Spleen (tissue), 7 donors: Measurements from ENCODE around the gene RSPH3.

Source experiments
- POLR2A ChIP-seq, 3 donors: fragments of 450-650 bp; IDR thresholded peaks; one replicate each; pipeline ENCODE4 v1.5.1; 2017; ENCODE audit warnings: antibody characterized with exemption in 3 of 3, mild to moderate bottlenecking in 1 of 3
- TF ChIP-seq, protein P1 (sequence below), 11 experiments: fragments of 200-600 bp in 7 of 11; fragments of 450-650 bp in 4 of 11; sonication (generic) in 4 of 11; IDR thresholded peaks in 8 of 11; conservative IDR thresholded peaks in 3 of 11; 1 replicate in 7 of 11; 2 replicates in 4 of 11; pipeline versions ENCODE4 v1.4.0 to v1.8.0; 2016 to 2021; ENCODE audit warnings: antibody characterized with exemption in 11 of 11, inconsistent platforms in 4 of 11, mild to moderate bottlenecking in 1 of 11
- donor health status: DM: no; HTN: no; CAD: no; lungs with moderate emphysema.
- donor health status: DM: no; HTN: no; CAD: no.
- donor health status: DM: no; HTN: no; CAD: no.

- TF ChIP-seq, protein P1, sequence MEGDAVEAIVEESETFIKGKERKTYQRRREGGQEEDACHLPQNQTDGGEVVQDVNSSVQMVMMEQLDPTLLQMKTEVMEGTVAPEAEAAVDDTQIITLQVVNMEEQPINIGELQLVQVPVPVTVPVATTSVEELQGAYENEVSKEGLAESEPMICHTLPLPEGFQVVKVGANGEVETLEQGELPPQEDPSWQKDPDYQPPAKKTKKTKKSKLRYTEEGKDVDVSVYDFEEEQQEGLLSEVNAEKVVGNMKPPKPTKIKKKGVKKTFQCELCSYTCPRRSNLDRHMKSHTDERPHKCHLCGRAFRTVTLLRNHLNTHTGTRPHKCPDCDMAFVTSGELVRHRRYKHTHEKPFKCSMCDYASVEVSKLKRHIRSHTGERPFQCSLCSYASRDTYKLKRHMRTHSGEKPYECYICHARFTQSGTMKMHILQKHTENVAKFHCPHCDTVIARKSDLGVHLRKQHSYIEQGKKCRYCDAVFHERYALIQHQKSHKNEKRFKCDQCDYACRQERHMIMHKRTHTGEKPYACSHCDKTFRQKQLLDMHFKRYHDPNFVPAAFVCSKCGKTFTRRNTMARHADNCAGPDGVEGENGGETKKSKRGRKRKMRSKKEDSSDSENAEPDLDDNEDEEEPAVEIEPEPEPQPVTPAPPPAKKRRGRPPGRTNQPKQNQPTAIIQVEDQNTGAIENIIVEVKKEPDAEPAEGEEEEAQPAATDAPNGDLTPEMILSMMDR (IDR thresholded peaks at IDR 0.05 in 8 of 11, conservative IDR thresholded peaks at IDR 0.05 in 3 of 11), result no peak
- TF ChIP-seq POLR2A (IDR thresholded peaks at IDR 0.05), result no peak
These were observed 22.6 kb downstream of the RSPH3 start for GRCh38 chr6:158977382-158977781.
